Ishikawa (cell line): ENCODE data around the gene CDT1.

Source experiments
- CEBPB ChIP-seq: IDR thresholded peaks from 2 replicates; pipeline ENCODE4 v1.6.1; 2012
- TF ChIP-seq, protein P1 (sequence below): IDR thresholded peaks from 2 replicates; pipeline ENCODE4 v1.6.1; 2012

DNA sequence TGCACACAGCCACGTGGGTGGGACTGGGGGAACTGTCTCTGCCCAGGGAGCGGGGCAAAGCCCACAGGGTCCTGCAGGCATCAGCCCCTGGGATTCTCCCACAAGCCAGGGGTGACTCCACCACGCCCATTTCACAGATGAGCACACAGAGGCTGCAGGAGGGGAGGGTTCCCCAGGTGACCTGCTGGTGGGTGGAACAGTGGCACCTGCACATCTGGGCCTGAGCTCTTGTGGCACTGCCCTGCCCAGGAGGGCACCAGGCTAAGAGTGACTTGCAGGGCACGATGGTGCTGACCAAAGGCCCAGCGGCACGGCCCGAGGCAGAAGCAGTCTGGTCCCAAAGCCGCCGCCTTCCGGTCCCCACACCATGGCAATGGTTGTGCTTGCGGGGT is 42.5 kb upstream of the CDT1 start:
- TF ChIP-seq, protein P1, sequence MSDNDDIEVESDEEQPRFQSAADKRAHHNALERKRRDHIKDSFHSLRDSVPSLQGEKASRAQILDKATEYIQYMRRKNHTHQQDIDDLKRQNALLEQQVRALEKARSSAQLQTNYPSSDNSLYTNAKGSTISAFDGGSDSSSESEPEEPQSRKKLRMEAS: no peak
- TF ChIP-seq CEBPB: no peak
